GM23338 (cell line): ENCODE measurements around the gene KRTAP19-8. TPM values are rescaled to one million over a fixed set of nuclear protein-coding genes. Genes with fewer than 3 reads are reported as not detected.

ENCODE experiments used
- ATAC-seq: fragments of 200-7000 bp; cut with Tn5 transposase; 3 replicates; pipeline ENCODE4 v1.9.1; 2020
- DNase-seq: peaks from one replicate; pipeline ENCODE4 v3.0.0-alpha.2; 2015; ENCODE audit warnings: low spot score
- H2AFZ ChIP-seq: fragments of 200-600 bp; sonication (generic); 2 replicates; pipeline ENCODE4 v1.8.0; 2016; ENCODE audit warnings: antibody characterized with exemption, mild to moderate bottlenecking, moderate library complexity
- H3F3A ChIP-seq: fragments of 200-600 bp; sonication (generic); replicated peaks from 2 replicates; pipeline ENCODE4 v1.8.0; 2017; ENCODE audit warnings: antibody characterized with exemption, mixed run types, low read depth
- H3K27ac ChIP-seq: fragments of 200-600 bp; sonication (generic); 2 replicates; pipeline ENCODE4 v1.6.1; 2016; ENCODE audit warnings: low read depth
- H3K27me3 ChIP-seq: fragments of 200-600 bp; sonication (generic); 2 replicates; pipeline ENCODE4 v1.8.0; 2016; ENCODE audit warnings: mild to moderate bottlenecking, mixed run types, moderate library complexity; ENCODE audit not compliant: insufficient read depth
- H3K36me3 ChIP-seq: fragments of 200-600 bp; sonication (generic); 2 replicates; pipeline ENCODE4 v1.8.0; 2016; ENCODE audit warnings: mild to moderate bottlenecking; ENCODE audit not compliant: insufficient read depth
- H3K4me1 ChIP-seq: fragments of 200-600 bp; sonication (generic); 2 replicates; pipeline ENCODE4 v1.8.0; 2016; ENCODE audit warnings: mild to moderate bottlenecking, moderate library complexity; ENCODE audit not compliant: insufficient read depth
- H3K4me2 ChIP-seq: fragments of 200-600 bp; sonication (generic); 2 replicates; pipeline ENCODE4 v1.7.1; 2017; ENCODE audit warnings: mixed run types
- H3K4me3 ChIP-seq: fragments of 200-600 bp; sonication (generic); 2 replicates; pipeline ENCODE4 v1.6.1; 2016; ENCODE audit warnings: mixed run types
- H3K79me2 ChIP-seq: fragments of 200-600 bp; sonication (generic); replicated peaks from 2 replicates; pipeline ENCODE4 v1.8.0; 2017; ENCODE audit warnings: mild to moderate bottlenecking; ENCODE audit not compliant: insufficient read depth
- H3K9me2 ChIP-seq: fragments of 200-600 bp; sonication (generic); 2 replicates; pipeline ENCODE4 v1.8.0; 2017; ENCODE audit not compliant: insufficient read depth
- H4K20me1 ChIP-seq: fragments of 200-600 bp; sonication (generic); replicated peaks from 2 replicates; pipeline ENCODE4 v1.8.0; 2017; ENCODE audit warnings: mild to moderate bottlenecking; ENCODE audit not compliant: insufficient read depth
- H3K27ac Mint-ChIP-seq: 2 replicates; pipeline ENCODE4 v1.8.0; 2020; ENCODE audit warnings: inconsistent platforms, mild to moderate bottlenecking, moderate library complexity, mixed read lengths
- H3K27me3 Mint-ChIP-seq: 3 replicates; pipeline ENCODE4 v1.8.0; 2022; ENCODE audit warnings: low read depth, mild to moderate bottlenecking, moderate library complexity, mixed read lengths, inconsistent platforms; ENCODE audit not compliant: insufficient read depth, poor library complexity
- H3K36me3 Mint-ChIP-seq: 3 replicates; pipeline ENCODE4 v1.8.0; 2021; ENCODE audit warnings: low read depth, mild to moderate bottlenecking, inconsistent platforms, moderate library complexity, mixed read lengths
- H3K4me1 Mint-ChIP-seq: 3 replicates; pipeline ENCODE4 v1.8.0; 2020; ENCODE audit warnings: mild to moderate bottlenecking, inconsistent platforms, mixed read lengths
- H3K4me3 Mint-ChIP-seq: 3 replicates; pipeline ENCODE4 v1.8.0; 2021; ENCODE audit warnings: moderate library complexity, mild to moderate bottlenecking, inconsistent platforms, mixed read lengths
- H3K9me3 Mint-ChIP-seq: 3 replicates; pipeline ENCODE4 v1.8.0; 2020; ENCODE audit warnings: moderate library complexity, mild to moderate bottlenecking, inconsistent platforms, mixed read lengths
- EZH2 ChIP-seq: fragments of 200-600 bp; sonication (generic); IDR thresholded peaks from one replicate; pipeline ENCODE4 v1.8.0; 2017; ENCODE audit warnings: antibody characterized with exemption, mild to moderate bottlenecking, low read depth; ENCODE audit not compliant: unreplicated experiment
- EZH2phosphoT487 ChIP-seq: fragments of 200-600 bp; sonication (generic); IDR thresholded peaks from one replicate; pipeline ENCODE4 v1.8.1; 2018; ENCODE audit warnings: antibody characterized with exemption; ENCODE audit not compliant: unreplicated experiment
- JUNB ChIP-seq: IDR thresholded peaks from one replicate; pipeline ENCODE4 v1.6.1; 2016; ENCODE audit warnings: antibody characterized with exemption; ENCODE audit not compliant: unreplicated experiment
- POLR2AphosphoS5 ChIP-seq: IDR thresholded peaks from 2 replicates; pipeline ENCODE4 v1.6.1; 2016; ENCODE audit warnings: antibody characterized with exemption, low read depth
- STAT1 ChIP-seq: IDR thresholded peaks from one replicate; pipeline ENCODE4 v1.6.1; 2016; ENCODE audit warnings: antibody characterized with exemption; ENCODE audit not compliant: unreplicated experiment
- ZNF114 ChIP-seq: fragments of 250-450 bp; sonication (Bioruptor Pico); IDR thresholded peaks from 2 replicates; pipeline ENCODE4 v1.5.0; 2020; ENCODE audit warnings: mild to moderate bottlenecking, moderate library complexity
- polyA plus RNA-seq: library from polyadenylated mRNA; unstranded; fragments of >200 nt; fragmentation: Nextera tagmentation; extraction: Ambion mirVana; gene quantifications from 2 replicates; pipeline ENCODE4 v1.2.1, GENCODE V29; 2016
- total RNA-seq: library from RNA; depleted of rRNA; stranded (reverse); fragments of >200 nt; shearing (Covaris generic); gene quantifications from 2 replicates; pipeline ENCODE4 v1.2.3, GENCODE V29; 2014
- TF ChIP-seq, protein P1 (sequence below): IDR thresholded peaks from 2 replicates; pipeline ENCODE4 v1.6.1; 2016; ENCODE audit warnings: antibody characterized with exemption
- TF ChIP-seq, protein P2 (sequence below): IDR thresholded peaks from one replicate; pipeline ENCODE4 v1.6.1; 2018; ENCODE audit warnings: antibody characterized with exemption; ENCODE audit not compliant: unreplicated experiment
- TF ChIP-seq, protein P3 (sequence below), 2 experiments: fragments of 200-600 bp in 1 of 2; sonication (generic) in 1 of 2; conservative IDR thresholded peaks; 2 replicates each; pipeline versions ENCODE4 v1.5.1 to v1.6.1; 2016 to 2017; ENCODE audit warnings: antibody characterized with exemption in 2 of 2, low read depth in 2 of 2, mild to moderate bottlenecking in 2 of 2, moderate library complexity in 1 of 2

KRTAP19-8 gene
- total and polyA plus RNA-seq, 2 experiments from 2014 or later = not detected

DNA sequence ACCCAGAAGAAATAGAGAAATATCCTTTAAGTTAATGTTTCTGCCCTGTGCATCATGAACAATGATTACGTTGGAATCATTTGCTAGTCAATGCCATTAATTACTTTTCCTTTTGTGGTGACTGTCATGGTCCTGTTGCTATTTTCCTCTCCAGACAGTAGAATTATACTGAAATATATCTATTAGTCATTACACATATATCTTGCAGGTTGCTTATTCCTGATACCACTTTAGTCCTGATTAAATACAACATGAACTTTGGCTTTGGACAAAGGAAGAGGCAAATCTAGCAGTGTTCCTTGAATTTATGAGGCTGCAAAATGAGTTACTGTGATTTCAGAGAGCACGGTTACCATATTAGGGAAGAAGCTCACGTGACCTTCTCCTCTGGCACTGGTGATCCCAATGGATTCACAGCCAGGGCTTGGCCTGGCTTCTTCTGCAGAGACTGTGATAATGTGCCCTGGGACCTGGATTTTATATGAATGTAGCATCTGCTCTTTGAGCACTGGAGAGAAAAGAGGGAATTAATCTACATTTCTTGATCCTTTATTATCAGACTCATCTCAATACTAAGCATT, 12.4 kb upstream of the KRTAP19-8 start:
- peaks cover 8% of the 10 kb centered on the region; the same call in 2 of the 3 replicates for H3K4me1 Mint-ChIP-seq
- no peak overlapping the region for H3K27ac Mint-ChIP-seq
- H3K4me3 ChIP-seq = no peak overlapping the region
- H3K9me2 ChIP-seq = peaks cover 20% of the 10 kb centered on the region
- H3K9me3 Mint-ChIP-seq = no peaks in the 10 kb centered on the region
- no peaks in the 10 kb centered on the region for H4K20me1 ChIP-seq
- peaks cover 2% of the 10 kb centered on the region for H3K27me3 Mint-ChIP-seq
- no peak overlapping the region for H3K4me2 ChIP-seq
- DNase-seq = no peak
- TF ChIP-seq, protein P1, sequence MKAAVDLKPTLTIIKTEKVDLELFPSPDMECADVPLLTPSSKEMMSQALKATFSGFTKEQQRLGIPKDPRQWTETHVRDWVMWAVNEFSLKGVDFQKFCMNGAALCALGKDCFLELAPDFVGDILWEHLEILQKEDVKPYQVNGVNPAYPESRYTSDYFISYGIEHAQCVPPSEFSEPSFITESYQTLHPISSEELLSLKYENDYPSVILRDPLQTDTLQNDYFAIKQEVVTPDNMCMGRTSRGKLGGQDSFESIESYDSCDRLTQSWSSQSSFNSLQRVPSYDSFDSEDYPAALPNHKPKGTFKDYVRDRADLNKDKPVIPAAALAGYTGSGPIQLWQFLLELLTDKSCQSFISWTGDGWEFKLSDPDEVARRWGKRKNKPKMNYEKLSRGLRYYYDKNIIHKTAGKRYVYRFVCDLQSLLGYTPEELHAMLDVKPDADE = no peak
- H3K4me1 ChIP-seq = no peaks in the 10 kb centered on the region; the same call in 1 of the 2 replicates
- no peak for ATAC-seq
- no peaks in the 10 kb centered on the region for H3K36me3 Mint-ChIP-seq
- H3K79me2 ChIP-seq = no peaks in the 10 kb centered on the region
- H3K27ac ChIP-seq = no peak overlapping the region
- H3F3A ChIP-seq = no peaks in the 10 kb centered on the region
- no peak overlapping the region for H3K4me3 Mint-ChIP-seq
- H3K27me3 ChIP-seq = no peaks in the 10 kb centered on the region
- H2AFZ ChIP-seq = 0 out of 2 replicates have a peak overlapping the region, but pooled peaks have one; percentile 18
- H3K36me3 ChIP-seq = no peaks in the 10 kb centered on the region

DNA sequence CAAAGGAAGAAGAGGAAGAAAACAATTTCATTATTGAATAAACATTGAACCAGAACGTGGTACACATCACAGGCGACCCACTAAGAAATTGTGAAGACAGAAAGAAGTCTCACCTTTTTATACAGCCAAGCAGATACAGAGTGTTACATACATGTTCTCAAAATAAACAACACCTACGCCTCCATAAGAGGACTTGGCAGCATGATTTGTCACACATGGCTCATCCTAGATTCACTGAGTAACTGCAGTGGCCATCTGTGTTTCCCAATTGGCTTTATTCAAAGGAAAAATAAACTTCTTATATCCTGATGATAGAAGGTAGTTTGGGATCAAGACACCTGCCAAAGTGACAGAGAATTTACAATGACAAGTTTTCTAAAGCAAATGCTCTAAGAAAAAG, 7.6 kb upstream of the KRTAP19-8 start:
- no peak for ATAC-seq
- H3K4me1 ChIP-seq = no peaks in the 10 kb centered on the region
- no peaks in the 10 kb centered on the region for H4K20me1 ChIP-seq
- no peaks in the 10 kb centered on the region for H3K9me2 ChIP-seq
- H3K79me2 ChIP-seq = no peaks in the 10 kb centered on the region
- H3K27me3 ChIP-seq = no peaks in the 10 kb centered on the region
- Mint-ChIP-seq H3K4me3 (no peak overlapping the region), H3K9me3 (no peaks in the 10 kb centered on the region), H3K27me3 (peaks cover 2% of the 10 kb centered on the region), H3K4me1 (no peaks in the 10 kb centered on the region), H3K27ac (no peak overlapping the region), H3K36me3 (no peaks in the 10 kb centered on the region)
- DNase-seq = no peak
- H3K27ac ChIP-seq = no peak overlapping the region
- no peak overlapping the region for H2AFZ ChIP-seq
- no peaks in the 10 kb centered on the region for H3K36me3 ChIP-seq
- no peak overlapping the region for H3K4me2 ChIP-seq
- no peaks in the 10 kb centered on the region for H3F3A ChIP-seq
- no peak overlapping the region for H3K4me3 ChIP-seq
- TF ChIP-seq, protein P1 = no peak
- no peak for TF ChIP-seq ZNF114 (CRISPR knock-in tag)
- TF ChIP-seq EZH2 = no peak
- TF ChIP-seq, protein P2, sequence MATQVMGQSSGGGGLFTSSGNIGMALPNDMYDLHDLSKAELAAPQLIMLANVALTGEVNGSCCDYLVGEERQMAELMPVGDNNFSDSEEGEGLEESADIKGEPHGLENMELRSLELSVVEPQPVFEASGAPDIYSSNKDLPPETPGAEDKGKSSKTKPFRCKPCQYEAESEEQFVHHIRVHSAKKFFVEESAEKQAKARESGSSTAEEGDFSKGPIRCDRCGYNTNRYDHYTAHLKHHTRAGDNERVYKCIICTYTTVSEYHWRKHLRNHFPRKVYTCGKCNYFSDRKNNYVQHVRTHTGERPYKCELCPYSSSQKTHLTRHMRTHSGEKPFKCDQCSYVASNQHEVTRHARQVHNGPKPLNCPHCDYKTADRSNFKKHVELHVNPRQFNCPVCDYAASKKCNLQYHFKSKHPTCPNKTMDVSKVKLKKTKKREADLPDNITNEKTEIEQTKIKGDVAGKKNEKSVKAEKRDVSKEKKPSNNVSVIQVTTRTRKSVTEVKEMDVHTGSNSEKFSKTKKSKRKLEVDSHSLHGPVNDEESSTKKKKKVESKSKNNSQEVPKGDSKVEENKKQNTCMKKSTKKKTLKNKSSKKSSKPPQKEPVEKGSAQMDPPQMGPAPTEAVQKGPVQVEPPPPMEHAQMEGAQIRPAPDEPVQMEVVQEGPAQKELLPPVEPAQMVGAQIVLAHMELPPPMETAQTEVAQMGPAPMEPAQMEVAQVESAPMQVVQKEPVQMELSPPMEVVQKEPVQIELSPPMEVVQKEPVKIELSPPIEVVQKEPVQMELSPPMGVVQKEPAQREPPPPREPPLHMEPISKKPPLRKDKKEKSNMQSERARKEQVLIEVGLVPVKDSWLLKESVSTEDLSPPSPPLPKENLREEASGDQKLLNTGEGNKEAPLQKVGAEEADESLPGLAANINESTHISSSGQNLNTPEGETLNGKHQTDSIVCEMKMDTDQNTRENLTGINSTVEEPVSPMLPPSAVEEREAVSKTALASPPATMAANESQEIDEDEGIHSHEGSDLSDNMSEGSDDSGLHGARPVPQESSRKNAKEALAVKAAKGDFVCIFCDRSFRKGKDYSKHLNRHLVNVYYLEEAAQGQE = no peak
- TF ChIP-seq EZH2phosphoT487 = no peak
- no peak for TF ChIP-seq JUNB
- TF ChIP-seq STAT1 = no peak
- no peak for TF ChIP-seq POLR2AphosphoS5
- TF ChIP-seq, protein P3, sequence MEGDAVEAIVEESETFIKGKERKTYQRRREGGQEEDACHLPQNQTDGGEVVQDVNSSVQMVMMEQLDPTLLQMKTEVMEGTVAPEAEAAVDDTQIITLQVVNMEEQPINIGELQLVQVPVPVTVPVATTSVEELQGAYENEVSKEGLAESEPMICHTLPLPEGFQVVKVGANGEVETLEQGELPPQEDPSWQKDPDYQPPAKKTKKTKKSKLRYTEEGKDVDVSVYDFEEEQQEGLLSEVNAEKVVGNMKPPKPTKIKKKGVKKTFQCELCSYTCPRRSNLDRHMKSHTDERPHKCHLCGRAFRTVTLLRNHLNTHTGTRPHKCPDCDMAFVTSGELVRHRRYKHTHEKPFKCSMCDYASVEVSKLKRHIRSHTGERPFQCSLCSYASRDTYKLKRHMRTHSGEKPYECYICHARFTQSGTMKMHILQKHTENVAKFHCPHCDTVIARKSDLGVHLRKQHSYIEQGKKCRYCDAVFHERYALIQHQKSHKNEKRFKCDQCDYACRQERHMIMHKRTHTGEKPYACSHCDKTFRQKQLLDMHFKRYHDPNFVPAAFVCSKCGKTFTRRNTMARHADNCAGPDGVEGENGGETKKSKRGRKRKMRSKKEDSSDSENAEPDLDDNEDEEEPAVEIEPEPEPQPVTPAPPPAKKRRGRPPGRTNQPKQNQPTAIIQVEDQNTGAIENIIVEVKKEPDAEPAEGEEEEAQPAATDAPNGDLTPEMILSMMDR (conservative IDR thresholded peaks at IDR 0.05; ENCODE audit: low read depth in 2 of 2) = no peak
